ENCODE measurements around the gene AFAP1L2.

GRCh38 chr10:114319406-114320248, 84.7 kb downstream of the AFAP1L2 start:
- TF ChIP-seq POLR2A (IDR thresholded peaks at IDR 0.05) (no peak), CTCF (IDR thresholded peaks at IDR 0.05) (no peak)

All from Peyer's patch (tissue), 4 donors.